ENCODE data around the gene TMOD3. TPM values are rescaled to one million over a fixed set of nuclear protein-coding genes. Genes with fewer than 3 reads are reported as not detected.

Gene TMOD3
- total and polyA plus RNA-seq, 2 donors (not counting 3 experiments of a cell fraction or from before 2014, with no cell fraction given), result 10.4 to 64.3 TPM

- TF ChIP-seq EZH2 (IDR thresholded peaks at IDR 0.05; ENCODE audit: borderline replicate concordance, low read depth, low read length, severe bottlenecking) (no peak), MAX (IDR thresholded peaks at IDR 0.05; ENCODE audit: insufficient read depth, insufficient read length) (no peak), GATA2 (IDR thresholded peaks at IDR 0.05; ENCODE audit: insufficient read depth, insufficient read length, low read depth, low read length) (no peak), POLR2AphosphoS5 (IDR thresholded peaks at IDR 0.05; ENCODE audit: insufficient read depth, low read depth, low read length) (no peak), POLR2A (IDR thresholded peaks at IDR 0.05; ENCODE audit: low read depth, low read length) (no peak), CTCF (IDR thresholded peaks at IDR 0.05; ENCODE audit: extremely low read depth in 1 of 2, insufficient read depth in 1 of 2, low read depth in 1 of 2, low read length in 2 of 2) (no peak), JUN (IDR thresholded peaks at IDR 0.05; ENCODE audit: borderline replicate concordance, insufficient read depth, insufficient read length, low read depth) (no peak), MYC (IDR thresholded peaks at IDR 0.05; ENCODE audit: low read depth, low read length) (no peak), FOS (IDR thresholded peaks at IDR 0.05; ENCODE audit: borderline replicate concordance, insufficient read depth, low read length) (no peak)
- intact Hi-C loops (cut with micrococcal nuclease), result no loop called here
- Histone ChIP-seq H4K20me1 (replicated peaks; ENCODE audit: control insufficient read depth, extremely low read depth, insufficient read depth, low read length) (no peaks in the 10 kb centered on the region), H3K4me2 (ENCODE audit: insufficient read depth, low read length) (no peak overlapping the region), H3K4me1 (ENCODE audit: control insufficient read depth, extremely low read depth, insufficient read depth, low read length) (peaks cover 25% of the 10 kb centered on the region), H3K9me1 (replicated peaks; ENCODE audit: control insufficient read depth, extremely low read depth, insufficient read depth, low read length) (no peaks in the 10 kb centered on the region), H3K9me3 (replicated peaks; ENCODE audit: control insufficient read depth, insufficient read depth, low read length) (no peaks in the 10 kb centered on the region), H3K27me3 (ENCODE audit: control insufficient read depth in 2 of 2, insufficient read depth in 2 of 2, low read length in 2 of 2) (no peaks in the 10 kb centered on the region), H2AFZ (ENCODE audit: low read depth, low read length) (no peak overlapping the region), H3K9ac (replicated peaks; ENCODE audit: extremely low read depth, insufficient read depth, low read length) (no peak overlapping the region), H3K4me3 (replicated peaks in 1 of 3; ENCODE audit: insufficient read depth in 1 of 3, low read depth in 1 of 3, low read length in 3 of 3) (no peak overlapping the region), H3K27ac (ENCODE audit: insufficient read depth, low read depth, low read length) (no peak overlapping the region), H3K36me3 (ENCODE audit: control insufficient read depth in 2 of 2, extremely low read depth in 1 of 2, insufficient read depth in 2 of 2, low read length in 2 of 2) (no peaks in the 10 kb centered on the region), H3K79me2 (ENCODE audit: control insufficient read depth, insufficient read depth, low read length) (peaks cover 37% of the 10 kb centered on the region)
- POLR2A ChIA-PET, result no interaction called here
- CTCF ChIA-PET, result interaction anchor here (0.8 to 3.1 kb wide), 5 partner anchors 10 to 82 kb away, joined by 3 to 9 read pairs (median 3); no protein-coding TSS in a partner anchor
- DNase-seq (ENCODE audit: low read depth, low spot score) (no peak), FAIRE-seq (no peak)
- no TSS peak for BruUV-seq (replicated peaks)
- dilution Hi-C loops (cut with MboI; ENCODE audit: extremely low pct_ligation_motif_present, low sequenced_read_pairs), result no loop called here
These were observed 53.9 kb downstream of the TMOD3 start for GRCh38 chr15:51883271-51883837.
